ENCODE measurements around the gene NOP53.

DNA sequence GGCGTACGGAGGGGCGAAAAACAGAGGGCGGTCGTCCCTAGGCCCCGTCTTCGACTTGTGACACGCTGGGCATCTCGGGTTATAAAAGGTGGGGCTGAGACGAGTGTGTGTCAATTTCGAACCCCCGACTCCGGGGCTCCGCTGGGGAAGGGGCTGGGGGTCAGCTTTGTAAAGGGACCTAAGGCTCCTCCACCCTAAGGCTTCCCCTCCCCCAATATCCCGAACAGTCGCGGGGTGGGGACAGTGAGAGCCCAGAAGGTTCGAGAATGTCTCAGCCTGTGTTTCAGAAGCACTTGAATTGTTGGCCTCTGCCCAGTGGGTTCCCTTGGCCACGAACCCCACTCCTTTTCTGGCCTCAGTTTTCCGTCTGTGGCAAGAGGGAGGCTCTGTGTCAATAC, 33.6 kb downstream of the NOP53 start:
- TF ChIP-seq POLR2AphosphoS5 (IDR thresholded peaks at IDR 0.05; ENCODE audit: low read depth, low read length) = no peak
- TF ChIP-seq POLR2A (IDR thresholded peaks at IDR 0.05; ENCODE audit: low read depth, low read length) = no peak
